Epithelial cell of proximal tubule (primary cell): ENCODE data around the gene PTPN22. TPM values are rescaled to one million over a fixed set of nuclear protein-coding genes. Genes with fewer than 3 reads are reported as not detected.

Source experiments
- DNase-seq: peaks from one replicate; pipeline ENCODE4 v3.0.0-alpha.2; 2011; ENCODE audit warnings: low read depth
- H3K4me3 ChIP-seq: 2 replicates; pipeline ENCODE4 v1.5.1; 2011; ENCODE audit warnings: low read depth, mild to moderate bottlenecking, low read length
- total RNA-seq: library from RNA; depleted of rRNA; stranded (reverse); fragments of >200 nt; gene quantifications from 2 replicates; pipeline ENCODE4 v1.2.3, GENCODE V29; 2015
- TF ChIP-seq, protein P1 (sequence below): conservative IDR thresholded peaks from 2 replicates; pipeline ENCODE4 v1.5.1; 2012; ENCODE audit warnings: low read depth, mild to moderate bottlenecking, low read length

PTPN22 gene
- total RNA-seq, 1 donor from 2014 or later = not detected

DNA sequence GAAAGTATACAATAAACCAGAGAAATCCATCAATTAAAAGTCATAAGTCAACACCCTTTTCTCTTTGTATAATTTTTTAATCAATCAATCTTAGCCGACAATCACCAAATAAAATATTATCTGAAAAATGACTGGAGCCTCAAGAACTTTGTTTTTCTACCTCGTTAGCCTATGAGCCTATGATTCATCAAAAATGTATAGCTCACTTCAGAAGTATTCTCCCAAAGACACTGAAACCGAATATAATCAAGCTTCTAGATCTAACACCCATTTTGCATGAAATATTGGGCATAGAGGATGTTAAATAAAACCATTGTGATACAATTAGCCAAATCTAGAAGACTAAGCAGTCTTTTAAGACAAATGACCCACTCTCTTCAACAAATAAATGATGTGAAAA is 41.5 kb downstream of the PTPN22 start:
- DNase-seq = no peak
- TF ChIP-seq, protein P1, sequence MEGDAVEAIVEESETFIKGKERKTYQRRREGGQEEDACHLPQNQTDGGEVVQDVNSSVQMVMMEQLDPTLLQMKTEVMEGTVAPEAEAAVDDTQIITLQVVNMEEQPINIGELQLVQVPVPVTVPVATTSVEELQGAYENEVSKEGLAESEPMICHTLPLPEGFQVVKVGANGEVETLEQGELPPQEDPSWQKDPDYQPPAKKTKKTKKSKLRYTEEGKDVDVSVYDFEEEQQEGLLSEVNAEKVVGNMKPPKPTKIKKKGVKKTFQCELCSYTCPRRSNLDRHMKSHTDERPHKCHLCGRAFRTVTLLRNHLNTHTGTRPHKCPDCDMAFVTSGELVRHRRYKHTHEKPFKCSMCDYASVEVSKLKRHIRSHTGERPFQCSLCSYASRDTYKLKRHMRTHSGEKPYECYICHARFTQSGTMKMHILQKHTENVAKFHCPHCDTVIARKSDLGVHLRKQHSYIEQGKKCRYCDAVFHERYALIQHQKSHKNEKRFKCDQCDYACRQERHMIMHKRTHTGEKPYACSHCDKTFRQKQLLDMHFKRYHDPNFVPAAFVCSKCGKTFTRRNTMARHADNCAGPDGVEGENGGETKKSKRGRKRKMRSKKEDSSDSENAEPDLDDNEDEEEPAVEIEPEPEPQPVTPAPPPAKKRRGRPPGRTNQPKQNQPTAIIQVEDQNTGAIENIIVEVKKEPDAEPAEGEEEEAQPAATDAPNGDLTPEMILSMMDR = no peak
- H3K4me3 ChIP-seq = no peak overlapping the region

DNA sequence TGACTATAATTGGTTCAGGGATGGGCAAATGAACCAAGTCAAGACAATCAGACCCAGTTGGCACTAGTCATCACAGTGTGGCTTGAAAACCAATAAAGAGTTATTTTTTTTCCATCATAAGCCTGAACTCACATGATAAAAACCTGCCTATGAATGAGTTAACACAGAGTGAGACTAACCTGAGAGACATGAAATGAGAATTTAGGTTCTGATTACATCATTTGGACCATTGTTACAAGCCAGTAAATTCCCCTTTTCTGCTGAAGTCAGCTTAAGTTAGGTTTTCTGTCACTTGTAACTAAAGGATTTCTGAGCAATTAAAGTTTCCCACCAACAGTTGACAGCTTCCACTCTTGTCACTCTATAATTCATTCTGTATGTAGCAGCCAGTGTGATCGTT is 49.6 kb downstream of the PTPN22 start:
- TF ChIP-seq, protein P1 = no peak
- DNase-seq = no peak
- H3K4me3 ChIP-seq = no peak overlapping the region

DNA sequence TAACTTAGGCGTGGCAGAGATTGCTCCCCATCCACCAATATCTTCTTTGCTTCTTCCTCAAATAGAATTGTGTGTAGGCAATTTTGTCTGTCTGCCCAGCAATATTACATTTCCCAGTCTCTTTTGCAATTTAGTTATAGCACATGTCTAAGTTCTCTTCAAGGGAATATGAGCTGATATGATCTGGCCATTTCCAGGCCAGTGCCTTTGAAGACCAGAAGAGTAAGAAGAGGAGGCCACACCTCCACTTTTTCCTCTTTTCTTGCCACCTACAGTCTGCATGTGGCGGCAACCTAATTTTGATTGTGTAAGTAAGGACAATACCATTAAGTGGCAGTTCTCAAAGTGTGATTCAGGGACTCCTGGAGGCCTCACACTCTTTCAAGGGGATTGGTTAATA is 52.9 kb downstream of the PTPN22 start:
- TF ChIP-seq, protein P1 = no peak
- no peak overlapping the region for H3K4me3 ChIP-seq
- DNase-seq = no peak

DNA sequence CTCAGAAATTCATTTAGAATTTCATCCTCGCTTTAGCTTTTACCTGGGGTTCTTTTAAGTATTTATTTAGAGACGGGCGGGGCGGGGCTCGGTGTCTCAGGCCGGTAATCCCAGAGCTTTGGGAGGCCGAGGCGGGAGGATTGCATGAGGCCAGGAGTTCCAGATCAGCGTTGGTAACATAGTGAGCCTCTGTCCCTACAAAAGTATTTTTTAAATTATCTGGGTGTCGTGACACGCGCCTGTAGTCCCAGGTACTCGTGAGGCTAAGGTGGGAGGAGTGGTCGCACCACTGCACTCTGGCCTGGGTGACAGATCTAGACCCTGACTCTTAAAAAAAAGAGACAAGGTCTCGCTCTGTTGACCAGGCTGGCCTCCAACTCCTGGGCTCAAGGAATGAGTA is 58.3 kb downstream of the PTPN22 start:
- DNase-seq = no peak
- no peak overlapping the region for H3K4me3 ChIP-seq
- TF ChIP-seq, protein P1 = no peak

DNA sequence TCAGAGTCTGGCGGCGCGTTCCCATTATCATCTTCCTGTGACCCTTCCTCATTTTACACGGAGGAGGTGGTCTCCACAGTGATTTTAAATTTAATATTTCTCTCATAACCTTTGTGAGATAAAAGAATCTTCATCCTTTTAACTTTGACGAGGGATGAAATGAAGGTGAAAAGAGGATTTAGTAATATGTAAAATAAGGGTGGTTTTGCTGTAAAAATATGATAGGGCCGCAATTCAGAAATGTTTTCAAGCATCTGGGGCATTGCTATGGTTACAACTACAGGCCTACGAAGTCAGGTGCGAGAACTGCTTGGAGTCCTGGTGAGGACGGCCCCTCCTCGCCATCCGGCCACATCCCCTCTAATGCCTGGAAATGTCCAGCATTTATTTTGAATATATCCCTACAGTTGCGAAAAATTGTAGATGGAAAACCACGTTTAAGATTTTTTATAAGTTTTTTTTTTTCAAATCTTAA is 58.8 kb downstream of the PTPN22 start:
- peak overlapping the region; percentile 97 for H3K4me3 ChIP-seq
- TF ChIP-seq, protein P1 = no peak
- no peak for DNase-seq

DNA sequence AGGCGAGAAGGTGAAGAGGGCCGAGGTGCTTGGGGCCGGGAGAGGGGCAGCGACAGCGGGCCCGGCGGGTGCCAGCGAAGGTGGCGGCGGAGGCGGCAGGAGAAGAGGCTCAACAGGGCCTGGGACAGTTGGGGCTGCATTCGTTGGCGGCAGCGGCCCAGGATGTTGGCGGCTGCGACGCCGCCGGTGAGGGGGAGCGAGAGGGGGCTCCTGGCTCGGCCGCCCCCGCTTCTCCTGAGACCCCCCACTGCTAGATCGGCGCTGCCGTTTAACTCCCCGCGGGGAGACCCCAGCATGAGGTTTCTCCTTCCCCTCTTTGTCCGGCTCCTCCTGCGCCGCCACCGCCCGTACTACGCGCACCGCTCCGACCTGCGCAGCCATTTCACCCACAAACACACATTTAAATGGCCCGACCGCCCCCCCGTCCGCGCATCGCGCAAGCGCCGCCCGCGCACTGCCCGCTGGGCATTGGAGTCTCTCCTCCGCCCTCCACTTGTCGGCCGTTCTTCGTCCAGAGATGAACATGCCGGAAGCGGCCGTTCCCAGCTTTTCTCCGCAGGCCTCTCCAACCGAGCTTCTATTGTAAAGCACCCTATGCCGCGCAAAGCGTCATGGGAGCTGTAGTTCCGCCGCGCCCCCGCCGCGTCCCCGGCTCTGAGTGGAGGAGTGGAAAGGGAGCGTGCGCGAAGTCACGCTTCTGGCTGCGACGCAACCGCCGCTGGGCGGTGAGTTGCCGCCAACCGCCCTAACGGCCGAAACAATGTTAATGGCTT is 59.4 kb downstream of the PTPN22 start, which contains the start of gene RSBN1:
Gene RSBN1, minus strand, starts transcription at position 589 of the 773 bp plus-strand sequence. Its CDS starts 64 bp downstream, at position 525.
- H3K4me3 ChIP-seq = peak within 1 kb of the TSS; percentile 97
- DNase-seq = peak; percentile 85
- TF ChIP-seq, protein P1 = no peak
